ENCODE results near the gene OR4D6. TPM values are rescaled to one million over a fixed set of nuclear protein-coding genes. Genes with fewer than 3 reads are reported as not detected.

The OR4D6 gene
- total and polyA plus RNA-seq, 12 donors: not detected

DNA sequence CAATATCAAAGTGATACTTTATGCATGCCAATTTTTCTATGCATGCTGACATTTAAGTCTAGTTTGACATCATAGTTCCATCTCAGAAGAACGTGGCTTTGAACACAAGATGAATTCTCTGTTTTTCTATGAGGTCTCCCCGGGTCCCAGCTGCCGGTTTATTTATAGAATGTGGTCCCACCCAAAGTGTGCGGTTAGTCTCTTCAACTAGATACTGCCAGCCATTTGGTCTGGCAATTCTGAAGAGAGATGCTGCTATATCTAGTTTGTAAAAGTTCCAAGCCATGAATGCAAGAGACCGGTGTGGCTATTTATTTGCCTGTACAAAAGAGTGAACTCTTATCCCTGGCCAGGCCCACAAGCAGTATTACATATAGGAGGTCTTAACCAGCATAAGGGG, 39.7 kb upstream of the OR4D6 start:
- DNase-seq (no peak), ATAC-seq (no peak)
- no peaks in the 10 kb centered on the region for H3K9me3 ChIP-seq
- H3K4me1 ChIP-seq: peaks cover 0 to 5% (median 0%) of the 10 kb centered on the region in 9 donors
- H3K27ac ChIP-seq: no peak overlapping the region
- intact Hi-C loops (cut with DNase I): no loop called here
- WGBS, 2 donors: 63 to 65% methylated on average over 5 of the region's 5 CpGs
- peaks cover 0 to 18% (median 0%) of the 10 kb centered on the region in 7 donors for H3K27me3 ChIP-seq
- TF ChIP-seq, protein P1, sequence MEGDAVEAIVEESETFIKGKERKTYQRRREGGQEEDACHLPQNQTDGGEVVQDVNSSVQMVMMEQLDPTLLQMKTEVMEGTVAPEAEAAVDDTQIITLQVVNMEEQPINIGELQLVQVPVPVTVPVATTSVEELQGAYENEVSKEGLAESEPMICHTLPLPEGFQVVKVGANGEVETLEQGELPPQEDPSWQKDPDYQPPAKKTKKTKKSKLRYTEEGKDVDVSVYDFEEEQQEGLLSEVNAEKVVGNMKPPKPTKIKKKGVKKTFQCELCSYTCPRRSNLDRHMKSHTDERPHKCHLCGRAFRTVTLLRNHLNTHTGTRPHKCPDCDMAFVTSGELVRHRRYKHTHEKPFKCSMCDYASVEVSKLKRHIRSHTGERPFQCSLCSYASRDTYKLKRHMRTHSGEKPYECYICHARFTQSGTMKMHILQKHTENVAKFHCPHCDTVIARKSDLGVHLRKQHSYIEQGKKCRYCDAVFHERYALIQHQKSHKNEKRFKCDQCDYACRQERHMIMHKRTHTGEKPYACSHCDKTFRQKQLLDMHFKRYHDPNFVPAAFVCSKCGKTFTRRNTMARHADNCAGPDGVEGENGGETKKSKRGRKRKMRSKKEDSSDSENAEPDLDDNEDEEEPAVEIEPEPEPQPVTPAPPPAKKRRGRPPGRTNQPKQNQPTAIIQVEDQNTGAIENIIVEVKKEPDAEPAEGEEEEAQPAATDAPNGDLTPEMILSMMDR (IDR thresholded peaks at IDR 0.05): no peak
- H3K4me3 ChIP-seq: no peak overlapping the region
- H3K36me3 ChIP-seq: no peaks in the 10 kb centered on the region

DNA sequence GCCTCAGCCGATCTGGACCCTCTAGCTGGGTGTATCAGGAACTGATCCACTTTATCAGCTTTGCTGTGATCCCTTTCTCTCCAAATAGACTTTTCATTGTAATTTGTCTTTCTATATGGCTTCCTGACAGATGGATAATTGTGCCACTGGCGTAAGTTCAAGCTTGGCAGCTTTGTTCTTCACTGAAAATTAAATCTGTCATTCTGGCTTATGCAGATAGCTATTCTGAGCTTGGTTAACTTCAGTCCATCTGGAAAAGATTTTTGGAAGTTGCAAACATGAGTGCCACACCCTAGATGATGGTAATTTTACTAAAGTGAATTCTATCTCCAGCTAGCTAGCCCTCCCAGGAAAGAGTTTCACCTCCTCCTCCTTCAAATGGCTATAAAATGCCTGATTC, 38.6 kb upstream of the OR4D6 start:
- DNase-seq (no peak), ATAC-seq (no peak)
- TF ChIP-seq, protein P1 (IDR thresholded peaks at IDR 0.05): no peak
- Histone ChIP-seq H3K4me3 (no peak overlapping the region), H3K36me3 (no peaks in the 10 kb centered on the region), H3K27ac (no peak overlapping the region), H3K9me3 (no peaks in the 10 kb centered on the region), H3K27me3 (peaks cover 0 to 18% (median 0%) of the 10 kb centered on the region in 7 donors), H3K4me1 (peaks cover 0 to 4% (median 0%) of the 10 kb centered on the region in 9 donors)
- WGBS, 2 donors: 74 to 78% methylated on average over 2 of the region's 2 CpGs
- intact Hi-C loops (cut with DNase I): no loop called here

DNA sequence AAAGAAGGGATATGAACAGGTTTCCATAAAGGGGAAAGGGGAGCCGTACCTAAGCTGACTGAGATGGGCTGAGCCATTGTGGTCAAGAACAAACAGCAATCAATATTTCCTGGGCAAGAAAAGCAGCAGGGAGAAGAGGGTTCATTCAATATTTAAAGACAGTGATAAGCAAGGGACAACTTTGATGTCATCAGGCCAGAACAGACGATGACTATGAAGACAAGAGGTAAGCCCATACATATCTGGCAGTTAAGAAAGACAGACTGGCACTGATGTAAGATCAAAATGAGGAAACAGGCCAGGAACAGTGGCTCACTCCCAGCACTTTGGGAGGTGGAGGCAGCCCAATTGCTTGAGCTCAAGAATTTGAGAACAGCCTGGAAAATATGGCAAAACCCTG, 32.9 kb upstream of the OR4D6 start:
- Histone ChIP-seq H3K9me3 (no peaks in the 10 kb centered on the region), H3K4me3 (no peak overlapping the region), H3K27me3 (peaks cover 0 to 7% (median 3%) of the 10 kb centered on the region in 7 donors), H3K27ac (no peak overlapping the region), H3K4me1 (no peaks in the 10 kb centered on the region), H3K36me3 (no peaks in the 10 kb centered on the region)
- WGBS, 2 donors: 64% methylated on average over 2 of the region's 2 CpGs
- TF ChIP-seq, protein P1 (IDR thresholded peaks at IDR 0.05): no peak
- ATAC-seq (no peak), DNase-seq (no peak)
- intact Hi-C loops (cut with DNase I): loop anchor here in 1 of 10 donors (10.0 kb wide), 1 partner anchor 249 kb away; the partner anchor contains the start of gene DTX4

DNA sequence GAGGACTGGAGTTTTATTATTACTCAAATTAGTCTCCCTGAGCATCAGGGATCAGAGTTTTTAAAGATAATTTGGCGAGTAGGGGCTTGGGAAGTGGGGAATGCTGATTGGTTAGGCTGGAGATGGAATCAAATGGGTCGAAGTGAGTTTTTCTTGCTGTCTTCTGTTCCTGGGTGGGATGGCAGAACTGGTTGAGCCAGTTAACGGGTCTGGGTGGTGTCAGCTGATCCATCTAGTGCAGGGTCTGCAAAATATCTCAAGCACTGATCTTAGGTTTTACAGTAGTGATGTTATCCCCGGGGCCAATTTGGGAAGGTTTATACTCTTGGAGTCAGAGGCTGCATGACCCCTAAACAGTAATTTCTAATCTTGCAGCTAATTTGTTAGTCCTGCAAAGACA, 31.6 kb upstream of the OR4D6 start:
- H3K36me3 ChIP-seq: no peaks in the 10 kb centered on the region
- ATAC-seq: no peak
- H3K9me3 ChIP-seq: no peaks in the 10 kb centered on the region
- intact Hi-C loops (cut with DNase I): loop anchor here in 4 of 10 donors (5.0 to 10.0 kb wide), 2 partner anchors 250 to 253 kb away; partner anchors contain the start of gene DTX4 (in 4 of the 4)
- peaks cover 0 to 7% (median 0%) of the 10 kb centered on the region in 7 donors for H3K27me3 ChIP-seq
- H3K4me1 ChIP-seq: no peaks in the 10 kb centered on the region
- no peak overlapping the region for H3K4me3 ChIP-seq
- TF ChIP-seq, protein P1 (IDR thresholded peaks at IDR 0.05): no peak
- 59 to 62% methylated on average over 4 of the region's 4 CpGs for WGBS, 2 donors
- no peak overlapping the region for H3K27ac ChIP-seq
- no peak for DNase-seq
